Hepatic stellate cell (primary cell): Measurements from ENCODE around the gene KCNQ5.

Source experiments
- DNase-seq: peaks from one replicate; pipeline ENCODE4 v3.0.0; 2011; ENCODE audit warnings: low spot score

KCNQ5 gene

GRCh38 chr6:73058736-73059135, 436.9 kb downstream of the KCNQ5 start:
- no peak for DNase-seq

DNA sequence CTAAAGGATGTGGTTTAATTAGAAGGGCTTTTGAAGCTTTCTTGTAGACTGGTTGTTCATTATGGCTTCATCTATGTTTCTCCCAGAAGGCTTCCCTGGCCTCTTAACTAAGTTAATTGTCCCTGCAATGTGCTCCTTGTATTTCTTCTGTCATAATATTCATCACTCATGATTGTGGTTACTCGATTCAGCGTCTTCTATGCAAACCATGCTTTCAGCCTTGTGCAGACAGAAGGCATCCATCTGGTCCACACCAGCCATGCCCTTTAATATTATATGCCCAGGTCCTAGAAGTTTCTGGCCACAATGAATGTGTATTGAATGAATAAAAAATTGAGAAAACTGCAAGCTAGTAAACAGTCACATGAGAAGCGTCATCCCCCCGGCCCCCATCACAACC, 440.3 kb downstream of the KCNQ5 start:
- no peak for DNase-seq

GRCh38 chr6:73062837-73063236, 441.0 kb downstream of the KCNQ5 start:
- no peak for DNase-seq

- DNase-seq: no peak
These were observed 442.4 kb downstream of the KCNQ5 start for GRCh38 chr6:73064266-73064665.

GRCh38 chr6:73073238-73073637, 451.4 kb downstream of the KCNQ5 start:
- DNase-seq: no peak

DNA sequence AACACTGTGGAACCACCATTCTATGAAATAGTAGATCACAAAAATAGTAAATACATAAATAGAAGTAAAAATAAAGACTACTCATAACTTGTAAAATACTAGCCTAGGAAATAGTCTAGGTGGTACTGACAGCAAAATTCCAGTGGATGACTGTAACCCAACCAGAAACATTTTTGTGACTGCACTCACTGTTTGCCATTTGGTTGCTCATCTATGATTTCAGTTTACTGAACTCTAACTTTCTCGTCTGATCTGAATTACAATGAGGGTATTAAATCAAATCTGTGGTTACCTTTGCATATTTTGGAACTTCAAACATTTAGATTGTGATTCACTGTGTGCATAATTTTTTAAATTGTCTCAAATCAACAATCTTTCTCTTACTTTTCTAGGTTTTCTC, 452.3 kb downstream of the KCNQ5 start:
- peak; percentile 31 for DNase-seq

DNA sequence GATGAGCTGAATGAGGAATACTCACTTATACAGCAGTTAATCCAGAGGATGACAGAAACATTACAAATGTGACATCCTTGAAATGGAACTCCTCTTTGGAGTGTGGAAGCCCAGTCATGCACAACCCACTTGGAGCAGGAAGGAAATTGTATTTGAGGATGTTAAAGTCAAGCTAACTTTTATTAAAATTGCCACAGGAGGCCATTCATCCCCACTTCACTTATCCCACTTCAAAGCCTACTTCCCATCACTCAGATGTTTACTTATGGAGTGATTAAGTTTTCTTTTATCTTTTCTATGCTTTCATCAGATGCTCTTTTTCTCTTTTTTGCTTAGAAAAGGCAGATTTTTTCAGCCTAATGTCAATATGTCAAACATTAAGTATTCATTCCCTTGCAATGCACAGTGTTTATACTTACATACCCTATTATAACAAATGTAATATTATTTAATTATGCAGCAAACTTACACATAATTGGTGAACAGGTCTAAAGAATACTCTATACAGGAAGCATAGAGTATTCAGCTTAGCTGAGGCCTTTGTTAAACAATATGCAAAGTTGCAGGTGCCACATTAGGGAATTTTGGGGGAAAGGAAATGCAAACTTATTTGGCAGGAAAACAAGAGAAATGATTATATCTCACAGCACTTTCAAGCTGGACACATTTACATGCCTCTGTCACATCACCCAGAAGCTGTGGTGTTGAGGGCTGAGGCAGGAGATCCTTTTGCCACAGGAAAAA, 454.5 kb downstream of the KCNQ5 start:
- no peak for DNase-seq

DNA sequence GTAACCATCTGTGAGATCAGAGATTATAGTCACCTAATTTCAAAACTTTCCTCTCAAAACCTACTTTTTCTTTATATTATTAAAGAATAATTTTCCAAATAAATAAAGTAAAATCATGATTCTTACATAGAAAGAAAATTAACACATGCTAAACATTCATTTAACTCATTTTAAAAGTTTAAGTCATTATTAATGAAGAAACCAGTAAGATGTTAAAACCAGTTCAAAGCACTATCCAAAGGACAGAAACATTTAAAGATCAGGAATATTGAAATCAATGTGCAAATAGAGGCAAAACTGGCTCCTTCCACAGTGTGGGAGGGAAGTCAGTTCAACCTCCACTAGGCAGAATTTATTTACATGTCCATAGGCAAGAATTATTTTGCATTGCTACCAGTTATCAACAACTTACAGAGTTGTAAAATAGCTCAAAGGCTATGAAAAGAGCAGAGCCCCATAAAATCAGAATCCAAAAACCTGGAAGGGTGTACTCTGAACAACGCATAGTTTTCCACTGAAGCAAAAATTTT, 456.5 kb downstream of the KCNQ5 start:
- DNase-seq: no peak

DNA sequence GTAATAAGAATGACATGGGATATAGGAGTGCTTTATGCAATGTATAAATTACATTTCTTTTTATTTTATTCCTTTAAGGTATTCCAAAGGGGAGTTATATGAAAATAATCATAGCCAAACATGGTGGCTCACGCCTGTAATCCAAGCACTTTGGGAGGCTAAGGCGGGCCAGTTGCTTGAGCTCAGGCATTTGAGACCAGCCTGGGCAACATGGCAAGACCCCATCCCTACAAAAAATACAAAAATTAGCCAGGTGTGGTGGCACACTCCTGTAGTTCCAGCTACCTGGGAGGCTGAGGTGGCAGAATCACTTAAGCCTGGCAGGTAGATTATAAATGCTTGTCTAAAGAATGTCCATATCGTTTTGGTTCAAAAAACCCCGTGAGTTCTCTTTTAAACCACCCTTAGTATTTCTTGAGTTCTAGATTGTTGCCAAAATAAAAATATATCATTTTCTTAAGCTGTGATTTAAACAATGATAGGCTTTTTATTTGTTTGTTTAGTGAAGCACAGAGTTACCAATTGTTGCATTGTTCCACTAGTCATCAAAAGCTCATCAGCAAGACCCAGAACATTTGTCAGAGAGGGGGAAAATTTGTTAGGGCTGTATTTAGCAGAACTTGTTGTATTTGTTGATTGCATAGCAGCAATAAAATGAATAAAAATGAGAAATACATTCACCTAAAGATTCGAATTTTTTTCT, 457.2 kb downstream of the KCNQ5 start:
- DNase-seq: no peak

- DNase-seq: no peak
These were observed 457.7 kb downstream of the KCNQ5 start for GRCh38 chr6:73079611-73079955.

DNA sequence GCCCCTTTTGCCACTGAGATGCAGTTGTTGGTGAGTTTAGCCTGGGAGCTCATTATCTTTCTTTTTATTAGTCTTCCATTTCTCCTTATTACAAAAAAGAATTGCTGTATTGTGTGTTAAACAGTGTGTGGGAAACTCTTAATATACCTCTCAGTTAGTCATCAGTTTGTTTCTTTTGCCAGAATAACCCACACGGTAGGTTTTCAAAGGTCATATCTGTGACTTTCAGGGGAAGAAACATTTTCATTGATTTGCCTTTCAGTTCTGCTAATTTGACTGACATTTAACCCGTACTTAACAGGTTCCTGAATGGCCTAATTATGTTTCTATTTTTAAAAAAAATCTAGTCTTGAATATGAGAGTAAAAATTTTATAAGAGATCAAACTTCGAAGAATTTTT, 458.1 kb downstream of the KCNQ5 start:
- no peak for DNase-seq

GRCh38 chr6:73081955-73082354, 460.1 kb downstream of the KCNQ5 start:
- DNase-seq: no peak

GRCh38 chr6:73083886-73084285, 462.0 kb downstream of the KCNQ5 start:
- DNase-seq: no peak

DNA sequence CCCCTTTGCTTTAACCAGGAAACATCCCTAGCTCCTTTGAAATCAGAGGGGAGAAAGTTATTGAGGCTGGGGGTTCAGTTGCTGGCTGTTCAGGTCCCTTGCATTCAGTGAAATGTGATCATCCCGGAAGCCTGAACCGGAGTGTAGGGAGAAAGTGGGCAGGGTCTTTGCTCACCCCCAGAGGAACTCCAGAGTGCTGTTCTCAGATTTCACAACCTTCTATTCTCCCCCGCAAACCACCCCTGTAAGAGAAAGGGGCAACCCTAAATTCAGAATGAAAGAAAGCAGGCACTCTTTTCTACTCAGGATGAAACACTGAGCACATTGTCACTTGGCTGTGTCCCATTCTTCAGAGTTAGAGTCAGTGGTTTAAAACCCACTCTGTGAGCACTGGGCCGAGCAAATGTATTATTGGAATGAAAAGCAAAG, 463.6 kb downstream of the KCNQ5 start:
- peak; percentile 11 for DNase-seq

DNA sequence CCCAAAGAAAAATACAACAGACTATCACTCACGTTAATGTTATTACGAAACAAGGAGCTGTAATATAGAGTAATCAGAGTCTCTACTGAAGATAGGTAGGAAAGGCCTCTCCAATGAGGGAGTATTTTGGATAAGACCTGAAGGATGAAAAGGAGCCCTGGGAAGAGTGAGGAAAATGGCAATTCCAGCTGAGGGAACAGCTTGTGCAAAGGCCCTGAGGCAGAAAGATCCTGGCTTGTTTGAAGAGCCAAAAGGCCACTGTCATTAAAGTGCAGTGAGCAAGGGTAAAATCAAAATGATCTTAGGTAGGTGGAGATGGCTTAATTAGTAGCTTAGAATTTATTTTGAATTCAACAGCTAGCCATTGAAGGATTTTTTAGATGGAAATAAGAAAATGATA, 464.9 kb downstream of the KCNQ5 start:
- no peak for DNase-seq

- DNase-seq: no peak
These were observed 466.4 kb downstream of the KCNQ5 start for GRCh38 chr6:73088138-73088813.

GRCh38 chr6:73104921-73105320, 483.1 kb downstream of the KCNQ5 start:
- DNase-seq: no peak

DNA sequence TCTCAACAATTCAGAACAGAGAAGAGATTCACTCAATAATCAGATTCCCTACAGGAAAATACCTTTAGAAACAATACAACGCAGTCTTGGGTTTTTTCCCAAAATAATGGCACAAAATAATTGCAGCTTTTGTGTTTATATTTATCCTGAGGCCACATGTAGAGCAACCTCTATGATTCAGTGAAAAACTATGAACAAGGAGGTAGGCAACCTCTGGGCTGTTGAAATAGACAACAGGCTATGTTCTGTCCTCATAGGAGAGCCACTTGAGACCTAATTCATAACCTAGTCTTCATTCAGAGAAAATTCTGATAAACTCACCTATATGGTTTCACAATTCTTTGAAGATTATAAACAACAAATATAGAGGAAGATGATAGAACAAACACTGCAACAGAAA, 485.2 kb downstream of the KCNQ5 start:
- no peak for DNase-seq

- DNase-seq: no peak
These were observed 487.1 kb downstream of the KCNQ5 start for GRCh38 chr6:73108949-73109348.

DNA sequence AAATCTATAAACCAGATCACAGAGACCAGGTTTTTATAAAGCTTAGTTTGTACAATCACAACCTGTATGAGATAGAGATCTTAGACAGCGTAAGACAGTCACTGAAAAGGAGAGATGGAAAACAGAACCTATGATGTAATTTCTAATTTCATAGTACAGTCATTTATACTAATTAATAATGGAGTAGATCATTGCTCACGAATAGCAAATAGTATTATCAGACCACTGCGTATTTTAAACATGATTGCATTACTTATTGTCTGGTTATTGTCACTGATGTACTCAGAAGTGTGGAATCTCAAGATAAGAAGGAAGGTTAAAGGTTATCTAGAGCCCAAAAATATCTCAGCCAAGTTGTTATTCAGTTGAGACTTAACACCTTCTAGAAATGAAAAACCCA, 487.8 kb downstream of the KCNQ5 start:
- no peak for DNase-seq

- no peak for DNase-seq
These were observed 494.5 kb downstream of the KCNQ5 start for GRCh38 chr6:73116330-73116729.

DNA sequence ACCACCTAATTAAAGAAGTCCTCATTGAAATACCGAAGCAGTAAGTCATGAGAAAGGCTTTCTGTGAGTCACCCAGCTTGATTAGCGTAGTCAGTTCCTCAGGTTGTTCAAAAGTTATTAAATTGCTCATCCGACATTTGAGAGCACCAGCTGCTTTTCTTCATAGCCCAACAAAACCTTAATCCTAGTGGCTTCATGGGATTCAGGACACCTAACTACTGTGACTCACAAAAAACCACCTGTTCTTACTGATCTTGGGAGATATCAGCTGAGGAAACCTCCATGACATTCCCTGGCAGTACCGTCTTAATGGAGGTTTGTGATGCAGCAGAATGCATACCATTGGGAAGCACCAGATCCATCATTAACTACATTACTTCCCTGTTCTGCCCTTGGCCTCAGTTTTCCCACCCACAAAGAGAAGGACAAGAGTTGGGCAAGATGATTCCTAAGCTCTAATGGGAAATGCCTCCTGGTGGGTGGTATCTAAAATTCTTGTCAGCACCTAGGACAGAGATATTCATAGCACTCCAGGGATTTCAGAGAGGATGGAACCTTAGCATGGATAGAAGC, 499.6 kb downstream of the KCNQ5 start:
- peak; percentile 11 for DNase-seq
